Measurements from ENCODE around the gene ZNF446.

- no peak for TF ChIP-seq POLR2A (IDR thresholded peaks at IDR 0.05)
- no peak for TF ChIP-seq POLR2AphosphoS5 (IDR thresholded peaks at IDR 0.05)
Observed at GRCh38 chr19:58480831-58481230, 4.7 kb downstream of the ZNF446 start.
